Measurements from ENCODE around the gene PLCB4. TPM values are rescaled to one million over a fixed set of nuclear protein-coding genes. Genes with fewer than 3 reads are reported as not detected.

The PLCB4 gene
- total RNA-seq, 1 experiment from 2014 or later = 10.1 TPM

DNA sequence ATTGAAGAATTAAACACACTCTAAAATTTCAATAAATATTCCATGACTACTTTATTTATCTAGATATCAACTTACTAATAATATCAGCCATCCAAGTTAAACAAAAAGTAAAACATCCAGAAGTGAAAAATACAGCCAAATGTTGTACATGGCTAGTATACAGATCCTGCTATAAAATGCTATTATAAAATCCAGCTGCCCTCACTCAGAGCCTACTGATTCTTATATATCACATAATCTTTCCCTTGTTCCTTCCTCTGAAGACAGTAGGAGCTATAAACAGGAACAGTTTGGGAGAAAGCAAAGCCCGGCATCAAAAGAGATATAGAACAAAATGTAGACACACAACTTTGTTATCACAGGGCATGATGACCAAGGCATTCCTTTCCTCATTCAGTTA lies 212.9 kb downstream of the PLCB4 start:
- Histone ChIP-seq H3K23ac (ENCODE audit: insufficient read length, low read depth, low read length) (no peak overlapping the region), H3K4me1 (ENCODE audit: insufficient read depth, low read length) (no peaks in the 10 kb centered on the region), H3T11ph (ENCODE audit: low read length) (no peak overlapping the region), H3K14ac (ENCODE audit: insufficient read depth, low read length) (no peak overlapping the region), H2AFZ (ENCODE audit: low read length) (no peak overlapping the region), H3K18ac (ENCODE audit: insufficient read length, low read depth, low read length) (no peak overlapping the region), H3K4ac (ENCODE audit: low read depth, low read length) (no peak overlapping the region), H4K20me1 (ENCODE audit: control insufficient read depth, insufficient read depth, insufficient read length) (no peaks in the 10 kb centered on the region), H4K8ac (replicated peaks; ENCODE audit: insufficient read length, low read depth, low read length) (no peak overlapping the region), H3K9me3 (ENCODE audit: control insufficient read depth, low read depth, low read length) (no peaks in the 10 kb centered on the region), H3K23me2 (ENCODE audit: insufficient read length, low read depth, low read length, poor library complexity, severe bottlenecking) (no peaks in the 10 kb centered on the region), H3K27me3 (ENCODE audit: insufficient read depth, low read length) (no peaks in the 10 kb centered on the region), H2BK120ac (ENCODE audit: low read depth, low read length, poor library complexity, severe bottlenecking) (no peak overlapping the region), H2AK5ac (ENCODE audit: insufficient read length, low read length) (no peak overlapping the region), H3K27ac (ENCODE audit: insufficient read length, low read depth, low read length) (no peak overlapping the region), H3K79me2 (ENCODE audit: insufficient read depth, low read length) (no peaks in the 10 kb centered on the region), H4K5ac (ENCODE audit: insufficient read length, low read depth, low read length) (no peak overlapping the region), H3K79me1 (ENCODE audit: insufficient read depth, low read depth, low read length, poor library complexity, severe bottlenecking) (no peaks in the 10 kb centered on the region), H2BK15ac (ENCODE audit: low read depth, low read length) (no peak overlapping the region), H4K91ac (ENCODE audit: insufficient read length, low read depth, low read length) (no peak overlapping the region), H2BK5ac (ENCODE audit: insufficient read length, low read length) (no peak overlapping the region), H3K9ac (ENCODE audit: extremely low read depth, insufficient read length, low read length) (no peak overlapping the region), H2BK20ac (ENCODE audit: low read depth, low read length, poor library complexity, severe bottlenecking) (no peak overlapping the region), H2BK12ac (ENCODE audit: insufficient read length, low read depth, low read length) (no peak overlapping the region), H3K4me2 (ENCODE audit: insufficient read depth, insufficient read length, low read length) (no peak overlapping the region), H3K56ac (ENCODE audit: insufficient read length, low read depth, low read length) (no peak overlapping the region)
- no peaks in the 10 kb centered on the region for H3K36me3 Mint-ChIP-seq (ENCODE audit: insufficient read depth in 1 of 3, low read depth in 3 of 3)
- H3K27ac Mint-ChIP-seq = no peak overlapping the region; a peak in 1 of 7 replicates
- H3K4me3 Mint-ChIP-seq = no peak overlapping the region
- no CpG with 5 or more reads among the region's 1 CpG for WGBS (ENCODE audit: extremely low coverage, insufficient read length, low lambda C conversion rate)
- no peak for TF ChIP-seq CTCF (conservative IDR thresholded peaks at IDR 0.05)
- H3K27me3 Mint-ChIP-seq (ENCODE audit: low read depth) = no peaks in the 10 kb centered on the region
- no peak for DNase-seq
- H3K9me3 Mint-ChIP-seq = no peaks in the 10 kb centered on the region
- H3K4me1 Mint-ChIP-seq = peaks cover 0 to 4% of the 10 kb centered on the region in 2 experiments; a peak in 1 of 4 replicates
